GM12878 (cell line): ENCODE data around the gene RANBP17. TPM values are rescaled to one million over a fixed set of nuclear protein-coding genes. Genes with fewer than 3 reads are reported as not detected.

Experiments
- ATAC-seq: fragments of 200-7000 bp; cut with Tn5 transposase; 3 replicates; pipeline ENCODE4 v1.9.1; 2020; ENCODE audit warnings: mild to moderate bottlenecking, moderate library complexity
- BruUV-seq: library from RNA; stranded (reverse); fragments of 400-500 nt; replicated peaks from 2 replicates; lab custom pipeline; 2021; lab: Mats Ljungman, UMichigan
- CTCF ChIA-PET: fragments of 300-600 bp; sonication (Branson Sonifier 250); formaldehyde crosslinking; extraction: SDS; loops from one replicate; lab custom pipeline; 2021; ENCODE audit warnings: inconsistent platforms; lab: Yijun Ruan, JAX
- POLR2A ChIA-PET: fragments of 350-600 bp; formaldehyde crosslinking; extraction: SDS; loops from one replicate; lab custom pipeline; 2021; ENCODE audit warnings: inconsistent platforms; lab: Charles Lee
- RAD21 ChIA-PET: fragments of 300-600 bp; sonication (Branson Sonifier 250); formaldehyde crosslinking; loops from one replicate; lab custom pipeline; 2023; ENCODE audit warnings: antibody characterized with exemption; ENCODE audit not compliant: unreplicated experiment; lab: Charles Lee
- SMC1A ChIA-PET: fragments of 300-600 bp; sonication (Branson Sonifier 250); formaldehyde crosslinking; loops from one replicate; lab custom pipeline; 2023; ENCODE audit not compliant: unreplicated experiment, uncharacterized antibody; lab: Charles Lee
- DNase-seq: peaks from one replicate; pipeline ENCODE4 v3.0.0-alpha.2; 2011; ENCODE audit warnings: low read depth, low spot score
- FAIRE-seq: peaks from 3 replicates; lab custom pipeline; 2011; peaks lifted over from hg19 to GRCh38; lab: Jason Lieb, UNC
- H2AFZ ChIP-seq: 2 replicates; pipeline ENCODE4 v1.6.0; 2011; ENCODE audit warnings: low read depth, low read length, control low read depth; ENCODE audit not compliant: control insufficient read depth
- H3K27ac ChIP-seq: 2 replicates; pipeline ENCODE4 v1.5.1; 2011; ENCODE audit warnings: control low read depth; ENCODE audit not compliant: control insufficient read depth, insufficient read depth
- H3K27me3 ChIP-seq, 2 experiments: replicated peaks in 1 of 2; 2 replicates each; pipeline versions ENCODE4 v1.6.0 to v1.6.1; 2011; ENCODE audit warnings: low read length in 1 of 2; ENCODE audit not compliant: control insufficient read depth in 2 of 2, insufficient read depth in 2 of 2
- H3K36me3 ChIP-seq, 2 experiments: 2 replicates each; pipeline ENCODE4 v1.5.1; 2011; ENCODE audit warnings: low read length in 1 of 2; ENCODE audit not compliant: control insufficient read depth in 2 of 2, insufficient read depth in 2 of 2
- H3K4me1 ChIP-seq: 2 replicates; pipeline ENCODE4 v1.6.1; 2011; ENCODE audit warnings: mild to moderate bottlenecking, low read length, moderate library complexity, mixed read lengths; ENCODE audit not compliant: control insufficient read depth, insufficient read depth
- H3K4me2 ChIP-seq: 2 replicates; pipeline ENCODE4 v1.6.0; 2011; ENCODE audit warnings: control low read depth; ENCODE audit not compliant: control insufficient read depth, insufficient read depth
- H3K4me3 ChIP-seq: fragments of 200-600 bp; sonication (generic); 2 replicates; pipeline ENCODE4 v1.5.1; 2016
- H3K79me2 ChIP-seq: 2 replicates; pipeline ENCODE4 v1.6.0; 2011; ENCODE audit warnings: low read length; ENCODE audit not compliant: control insufficient read depth, insufficient read depth
- H3K9ac ChIP-seq: 2 replicates; pipeline ENCODE4 v1.8.0; 2011; ENCODE audit warnings: low read length, control low read depth, mixed read lengths; ENCODE audit not compliant: control insufficient read depth, insufficient read depth
- H3K9me3 ChIP-seq: replicated peaks from 3 replicates; pipeline ENCODE4 v1.5.1; 2011; ENCODE audit warnings: mild to moderate bottlenecking, low read length; ENCODE audit not compliant: control insufficient read depth, insufficient read depth
- H4K20me1 ChIP-seq: 2 replicates; pipeline ENCODE4 v1.6.0; 2011; ENCODE audit not compliant: control insufficient read depth, insufficient read depth
- BCLAF1 ChIP-seq: fragments of 450-650 bp; IDR thresholded peaks from 2 replicates; pipeline ENCODE4 v1.6.1; 2017; ENCODE audit warnings: antibody characterized with exemption, mild to moderate bottlenecking, moderate library complexity
- CBX3 ChIP-seq: fragments of 200-600 bp; sonication (generic); IDR thresholded peaks from 2 replicates; pipeline ENCODE4 v1.6.1; 2016; ENCODE audit warnings: low read depth, borderline replicate concordance
- CHD4 ChIP-seq: fragments of 200-600 bp; sonication (generic); IDR thresholded peaks from 2 replicates; pipeline ENCODE4 v1.6.1; 2016; ENCODE audit warnings: mild to moderate bottlenecking
- CREM ChIP-seq: IDR thresholded peaks from 2 replicates; pipeline ENCODE4 v1.6.1; 2014; ENCODE audit warnings: antibody characterized with exemption, low read depth
- FOXM1 ChIP-seq: IDR thresholded peaks from 2 replicates; pipeline ENCODE4 v1.6.1; 2012; ENCODE audit warnings: low read depth, mild to moderate bottlenecking, inconsistent platforms, low read length, moderate library complexity
- GATAD2B ChIP-seq: fragments of 450-650 bp; conservative IDR thresholded peaks from 2 replicates; pipeline ENCODE4 v1.6.1; 2017; ENCODE audit warnings: low read depth, mild to moderate bottlenecking, moderate library complexity
- HDAC6 ChIP-seq: fragments of 200-600 bp; sonication (generic); IDR thresholded peaks from one replicate; pipeline ENCODE4 v1.8.0; 2017; ENCODE audit warnings: antibody characterized with exemption; ENCODE audit not compliant: unreplicated experiment
- JUND ChIP-seq: IDR thresholded peaks from 2 replicates; pipeline ENCODE4 v1.6.1; 2012; ENCODE audit warnings: low read depth, mild to moderate bottlenecking, low read length, improper control_type of control experiment, moderate library complexity
- NFIC ChIP-seq: IDR thresholded peaks from 2 replicates; pipeline ENCODE4 v1.6.1; 2012; ENCODE audit warnings: low read depth, mild to moderate bottlenecking, inconsistent platforms, low read length, moderate library complexity
- NRF1 ChIP-seq: conservative IDR thresholded peaks from 2 replicates; pipeline ENCODE4 v1.6.1; 2011; ENCODE audit warnings: mild to moderate bottlenecking, low read depth, low read length, improper control_type of control experiment
- REST ChIP-seq: IDR thresholded peaks from 2 replicates; pipeline ENCODE4 v1.6.1; 2012; ENCODE audit warnings: mild to moderate bottlenecking, low read depth, low read length
- SUZ12 ChIP-seq: fragments of 200-600 bp; sonication (generic); IDR thresholded peaks from one replicate; pipeline ENCODE4 v1.6.1; 2018; ENCODE audit warnings: antibody characterized with exemption, mild to moderate bottlenecking; ENCODE audit not compliant: unreplicated experiment
- ZBTB4 ChIP-seq: fragments of 450-650 bp; formaldehyde crosslinking; IDR thresholded peaks from 2 replicates; pipeline ENCODE4 v1.4.0; 2022; ENCODE audit warnings: mild to moderate bottlenecking, moderate library complexity
- ZNF217 ChIP-seq: fragments of 450-650 bp; IDR thresholded peaks from 2 replicates; pipeline ENCODE4 v1.6.1; 2017; ENCODE audit warnings: antibody characterized with exemption, mild to moderate bottlenecking
- WGBS: methylation state at CpG from one replicate; pipeline ENCODE4 v1.1.6; 2016; ENCODE audit warnings: low lambda C conversion rate; ENCODE audit not compliant: insufficient replicate concordance, insufficient coverage; ENCODE audit errors: missing lambda C conversion rate; 5-methylcytosine and 5-hydroxymethylcytosine counted together
- in situ Hi-C: fragments of 300-500 bp; cut with MboI; formaldehyde crosslinking; loops from 9 replicates; pipeline ENCODE4 v1.14.3; 2018; ENCODE audit warnings: mixed read lengths
- intact Hi-C: fragments of 100-400 bp; cut with micrococcal nuclease; formaldehyde crosslinking; loops from one replicate; pipeline ENCODE4 v1.14.2; 2022; ENCODE audit not compliant: unreplicated experiment
- polyA plus RNA-seq, 11 experiments: library from polyadenylated mRNA; depleted of rRNA in 4 of 11; unstranded in 6 of 11; stranded (reverse) in 5 of 11; fragments of >200 nt; fragmentation: Nextera tagmentation in 4 of 11; fragmentation: Illumina TruSeq in 1 of 11; extraction: Ambion mirVana in 4 of 11; extraction: Trizol in 1 of 11; gene quantifications; 1 replicate in 1 of 11; 2 replicates in 10 of 11; pipeline versions ENCODE4 v1.2.1 to v1.2.3, GENCODE V29; 2011 to 2016; ENCODE audit warnings: inconsistent platforms in 2 of 11, missing spikeins in 2 of 11, low read depth in 1 of 11
- total RNA-seq, 4 experiments: library from RNA; depleted of rRNA in 3 of 4; stranded (reverse); fragments of >200 nt in 3 of 4; fragmentation: Illumina TruSeq in 1 of 4; extraction: Trizol in 1 of 4; gene quantifications; 2 replicates each; pipeline versions ENCODE4 v1.2.1 to v1.2.3, GENCODE V29; 2013 to 2021

RANBP17 gene
- total and polyA plus RNA-seq, 10 of the 15 experiments (the other 5 are each of a cell fraction or from before 2014, with no cell fraction given) = 0.10 TPM; not detected in 9

GRCh38 chr5:171291371-171291770 is 429.6 kb downstream of the RANBP17 start:
- no peak overlapping the region for H3K27ac ChIP-seq
- POLR2A ChIA-PET = no interaction called here
- in situ Hi-C loops = no loop called here
- no peak overlapping the region for H3K9ac ChIP-seq
- H2AFZ ChIP-seq = no peak overlapping the region
- DNase-seq = no peak
- H3K9me3 ChIP-seq = no peaks in the 10 kb centered on the region
- H3K27me3 ChIP-seq = peaks cover 0 to 4% of the 10 kb centered on the region in 2 experiments; a peak in 2 of 4 replicates
- intact Hi-C loops = no loop called here
- TF ChIP-seq JUND = no peak
- TF ChIP-seq SUZ12 = no peak
- no peak for TF ChIP-seq BCLAF1
- no peak for TF ChIP-seq CHD4
- TF ChIP-seq ZNF217 = no peak
- TF ChIP-seq CREM = no peak
- no peak for TF ChIP-seq CBX3
- no peak for TF ChIP-seq NRF1
- TF ChIP-seq REST = no peak
- no peak for TF ChIP-seq HDAC6
- TF ChIP-seq NFIC = no peak
- no peak for TF ChIP-seq ZBTB4 (CRISPR knock-in tag)
- no peak for TF ChIP-seq GATAD2B
- TF ChIP-seq FOXM1 = no peak
- TF ChIP-seq, all 136 proteins: peak for 0
- Histone ChIP-seq H3K4me2 (no peak overlapping the region), H3K4me1 (no peaks in the 10 kb centered on the region), H3K36me3 (no peaks in the 10 kb centered on the region), H4K20me1 (no peaks in the 10 kb centered on the region), H3K4me3 (no peak overlapping the region), H3K79me2 (no peaks in the 10 kb centered on the region)
- ChIA-PET RAD21 (no interaction called here), SMC1A (no interaction called here), CTCF (interaction anchor here (1.1 kb wide), 1 partner anchor 18 kb away, joined by 3 read pairs; no protein-coding TSS in a partner anchor)
- 33% methylated on average over 4 of the region's 4 CpGs for WGBS
- no peak for FAIRE-seq
- ATAC-seq = no peak
- BruUV-seq = no TSS peak
